Activated CD4-positive, alpha-beta T cell treated with anti-CD3 and anti-CD28 coated beads, Interleukin-2, amount 10 ng/mL, durations not matched to agents 7 days and 5 days (primary cell): ENCODE results near the gene IFRD1. TPM values are rescaled to one million over a fixed set of nuclear protein-coding genes. Genes with fewer than 3 reads are reported as not detected.
"Not testable (repeated sequence)": the region's sequence is repeated elsewhere in the genome, so short reads cannot be mapped to it uniquely, and the experiment has no call there.

Experiments
- CTCF ChIA-PET: fragments of 350-600 bp; sonication (Branson Sonifier 250); formaldehyde crosslinking; loops from one replicate; lab custom pipeline; 2021; ENCODE audit warnings: antibody characterized with exemption; lab: Charles Lee
- POLR2A ChIA-PET: fragments of 350-600 bp; sonication (Branson Sonifier 250); formaldehyde crosslinking; loops from one replicate; lab custom pipeline; 2021; ENCODE audit warnings: antibody characterized with exemption; lab: Charles Lee
- DNase-seq: peaks from one replicate; pipeline ENCODE4 v3.0.0-alpha.2; 2020
- H3K27ac Mint-ChIP-seq: one replicate; pipeline ENCODE4 v1.8.0; 2021; ENCODE audit warnings: mild to moderate bottlenecking, moderate library complexity, mixed read lengths
- H3K27me3 Mint-ChIP-seq: one replicate; pipeline ENCODE4 v1.8.0; 2021; ENCODE audit warnings: mixed read lengths
- H3K36me3 Mint-ChIP-seq: one replicate; pipeline ENCODE4 v1.8.0; 2021; ENCODE audit warnings: low read depth, mixed read lengths
- H3K4me1 Mint-ChIP-seq: one replicate; pipeline ENCODE4 v1.8.0; 2021; ENCODE audit warnings: mixed read lengths
- H3K4me3 Mint-ChIP-seq: one replicate; pipeline ENCODE4 v1.8.0; 2021; ENCODE audit warnings: mild to moderate bottlenecking, moderate library complexity, mixed read lengths
- H3K9me3 Mint-ChIP-seq: one replicate; pipeline ENCODE4 v1.8.0; 2021; ENCODE audit warnings: mixed read lengths
- total RNA-seq, 2 experiments: library from RNA; stranded (reverse); gene quantifications; one replicate each; pipeline ENCODE4 v1.2.3, GENCODE V29; 2021

IFRD1 gene
- total RNA-seq, 2 experiments from 2014 or later, result 26.5 to 28.6 TPM

DNA sequence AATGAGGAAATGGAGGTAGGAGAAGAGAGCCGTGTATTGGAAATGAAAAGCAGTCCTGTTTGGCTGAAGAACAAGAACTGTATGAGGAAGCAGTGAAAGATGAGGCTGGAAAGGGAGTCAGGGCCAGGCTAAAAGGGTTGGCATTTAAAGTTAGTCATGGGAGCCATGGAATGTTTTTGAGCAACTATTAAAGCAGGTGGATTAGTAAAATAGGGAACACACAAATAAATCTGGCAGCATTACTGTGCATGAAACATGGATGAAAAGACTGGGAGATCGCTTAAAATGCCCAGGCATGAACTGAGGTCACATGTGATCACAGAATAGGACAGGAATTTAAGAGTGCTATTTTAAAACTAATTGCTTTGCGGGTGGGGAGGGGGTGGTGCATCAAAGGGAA, 1.4 kb upstream of the IFRD1 start:
- Mint-ChIP-seq H3K4me3 (peak overlapping the region; percentile 100), H3K27me3 (no peaks in the 10 kb centered on the region), H3K36me3 (no peaks in the 10 kb centered on the region), H3K9me3 (no peaks in the 10 kb centered on the region), H3K27ac (peak overlapping the region; percentile 99), H3K4me1 (peaks cover 35% of the 10 kb centered on the region)
- POLR2A ChIA-PET, result no interaction called here
- DNase-seq, result no peak
- CTCF ChIA-PET, result interaction anchor here (0.7 kb wide), 1 partner anchor 39 kb away, joined by 3 read pairs; no protein-coding TSS in a partner anchor

DNA sequence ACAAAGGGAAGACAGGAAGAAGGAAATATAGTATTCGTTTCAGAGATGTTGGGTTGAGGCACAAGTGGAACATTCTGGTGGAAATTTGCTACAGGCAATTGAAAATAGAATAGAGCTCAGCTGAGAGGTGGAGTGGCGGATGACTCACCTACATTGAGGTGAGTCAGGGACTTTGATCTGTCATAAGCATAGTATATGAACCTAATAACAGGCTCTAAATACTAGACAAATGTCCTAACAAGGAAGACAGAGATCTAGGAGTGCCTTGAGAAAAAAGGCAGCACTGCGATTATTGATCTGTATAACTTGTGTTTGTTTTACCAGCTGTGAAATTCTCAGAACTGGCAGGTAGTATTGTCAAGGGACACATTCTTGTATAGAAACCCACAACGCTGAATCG, 907 bp upstream of the IFRD1 start:
- H3K4me1 Mint-ChIP-seq, result peaks cover 36% of the 10 kb centered on the region
- peak; percentile 26 for DNase-seq
- ChIA-PET POLR2A (no interaction called here), CTCF (interaction anchor here (0.7 to 3.6 kb wide), 2 partner anchors 12 to 40 kb away, joined by 3 to 18 read pairs; no protein-coding TSS in a partner anchor)
- H3K4me3 Mint-ChIP-seq, result peak overlapping the region; percentile 100
- no peaks in the 10 kb centered on the region for H3K36me3 Mint-ChIP-seq
- no peaks in the 10 kb centered on the region for H3K9me3 Mint-ChIP-seq
- peak overlapping the region; percentile 99 for H3K27ac Mint-ChIP-seq
- no peaks in the 10 kb centered on the region for H3K27me3 Mint-ChIP-seq

DNA sequence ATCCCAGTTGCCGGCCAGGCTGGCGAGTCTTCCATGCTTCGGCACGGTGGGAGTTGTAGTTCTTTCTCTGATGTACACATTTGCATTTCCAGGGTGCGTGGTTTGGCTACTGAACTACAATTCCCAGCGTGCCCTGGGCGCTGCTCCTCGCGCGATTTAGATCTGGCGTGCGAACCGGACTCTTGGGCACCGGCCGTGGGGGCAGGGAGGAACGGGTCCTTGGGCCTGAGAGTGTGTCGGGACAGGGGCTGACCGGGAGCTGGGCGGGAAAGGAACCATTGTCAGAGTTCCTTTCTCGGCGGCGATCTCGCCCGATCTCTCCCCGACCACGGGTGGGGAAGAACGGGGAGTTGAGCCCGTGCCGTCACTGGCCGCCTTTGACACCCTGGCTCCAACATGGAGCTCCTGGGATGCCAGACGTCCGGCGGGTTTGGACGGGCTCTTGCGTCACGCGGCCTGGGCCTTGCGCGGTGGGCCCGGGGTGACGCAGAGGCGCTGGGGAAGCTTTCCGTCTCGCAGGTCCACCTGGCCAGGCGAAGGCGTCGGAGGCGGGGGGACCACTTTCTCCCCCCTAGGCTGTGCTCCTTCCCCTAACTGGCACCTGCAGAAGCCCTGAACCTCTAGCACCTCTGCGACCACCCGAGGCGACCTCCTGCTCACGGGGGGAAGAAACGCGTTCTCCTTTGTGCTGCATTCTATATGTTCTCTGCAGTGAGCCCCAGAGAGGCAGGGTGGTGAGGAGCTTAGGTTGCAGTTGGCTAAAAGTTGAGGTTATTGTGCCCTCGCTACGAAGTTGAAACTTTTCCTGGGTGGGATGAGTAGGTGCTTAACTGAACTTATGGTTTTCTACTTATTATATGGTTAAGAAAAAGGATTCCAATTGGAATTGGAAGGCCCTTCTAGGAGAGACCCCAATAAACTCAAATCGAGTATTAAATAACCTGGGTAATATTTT, 824 bp downstream of the IFRD1 start:
- peak; percentile 94 for DNase-seq
- Mint-ChIP-seq H3K9me3 (no peaks in the 10 kb centered on the region), H3K27ac (peak overlapping the region; percentile 99), H3K27me3 (no peaks in the 10 kb centered on the region), H3K4me3 (peak overlapping the region; percentile 100), H3K4me1 (peaks cover 38% of the 10 kb centered on the region), H3K36me3 (peaks cover 5% of the 10 kb centered on the region)
- ChIA-PET POLR2A (interaction anchor here (1.0 kb wide), 1 partner anchor 31 kb away, joined by 3 read pairs; no protein-coding TSS in a partner anchor), CTCF (interaction anchor here (0.6 to 3.6 kb wide), 4 partner anchors 8 to 63 kb away, joined by 4 to 18 read pairs (median 6); no protein-coding TSS in a partner anchor)

DNA sequence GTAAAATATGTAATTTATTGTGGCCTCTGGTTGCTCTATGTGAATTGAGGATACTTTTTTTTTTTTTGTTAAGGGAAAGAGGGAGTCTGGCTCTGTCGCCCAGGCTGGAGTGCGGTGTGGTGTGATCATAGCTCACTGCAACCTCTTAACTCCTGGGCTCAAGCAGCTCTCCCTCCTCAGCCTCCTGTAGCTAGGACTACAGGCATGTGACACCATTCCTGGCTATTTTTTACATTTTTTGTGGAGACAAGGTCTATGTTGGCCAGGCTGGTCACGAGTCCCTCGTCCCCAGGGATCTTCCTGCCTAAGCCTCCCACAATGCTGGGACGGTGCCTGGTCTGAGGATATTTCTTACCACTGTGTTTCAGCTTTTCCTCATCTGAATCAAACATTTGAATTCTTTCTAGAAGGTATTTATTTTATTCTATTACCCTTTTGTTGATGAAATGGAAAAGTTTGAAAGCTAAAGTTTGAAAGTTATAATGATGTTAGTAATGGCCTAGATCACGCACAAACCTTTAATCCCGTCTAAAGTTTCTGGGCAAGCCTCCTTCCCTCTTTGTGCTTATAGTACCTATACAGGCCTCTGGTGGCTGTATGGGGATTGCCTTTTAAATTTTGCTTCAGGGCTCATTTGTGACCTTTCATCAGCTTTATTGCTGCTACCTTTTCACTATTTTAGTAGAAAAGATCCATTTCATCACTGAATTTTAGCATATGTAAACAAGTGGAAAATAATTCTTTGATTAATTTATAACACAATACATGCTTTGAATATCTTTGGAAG, 2.0 kb downstream of the IFRD1 start:
- no peak for DNase-seq
- Mint-ChIP-seq H3K36me3 (peaks cover 10% of the 10 kb centered on the region), H3K27me3 (no peaks in the 10 kb centered on the region), H3K4me1 (peaks cover 36% of the 10 kb centered on the region), H3K4me3 (peak overlapping the region; percentile 100), H3K9me3 (no peaks in the 10 kb centered on the region), H3K27ac (peak overlapping the region; percentile 87)
- ChIA-PET CTCF (interaction anchor here (0.6 to 3.6 kb wide), 4 partner anchors 9 to 62 kb away, joined by 3 to 18 read pairs (median 4); no protein-coding TSS in a partner anchor), POLR2A (no interaction called here)

DNA sequence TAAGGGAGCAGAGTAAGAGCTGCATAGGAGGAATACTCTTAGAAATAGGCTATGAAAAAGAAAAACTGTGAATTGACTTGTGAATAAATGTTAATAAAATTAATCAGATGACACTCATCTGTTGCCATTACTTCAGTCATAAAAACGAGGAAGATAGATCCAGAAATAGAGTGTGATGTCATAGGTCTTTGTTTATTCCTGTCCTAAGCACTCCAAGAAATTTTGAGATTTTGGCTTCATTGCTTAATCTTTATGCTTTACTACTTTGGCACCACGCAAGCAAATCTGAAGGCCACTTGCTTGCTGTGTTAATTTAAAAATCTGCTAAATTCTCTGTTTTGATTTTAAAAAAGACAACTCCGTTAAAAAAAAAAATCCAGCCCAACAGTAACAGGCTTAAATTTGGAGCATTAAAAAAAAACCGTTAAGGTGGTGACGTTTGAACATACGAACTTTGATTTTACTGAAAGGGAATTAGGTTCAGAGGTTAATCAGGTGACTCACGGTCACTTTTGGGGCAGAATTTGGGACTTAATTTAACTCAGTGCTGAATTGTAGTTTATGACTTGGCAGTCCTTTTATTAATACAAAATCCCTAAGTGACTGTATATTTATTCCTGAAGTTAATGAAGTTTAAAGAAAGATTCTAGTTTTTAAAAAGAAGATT, 3.4 kb downstream of the IFRD1 start:
- ChIA-PET CTCF (no interaction called here), POLR2A (no interaction called here)
- H3K36me3 Mint-ChIP-seq, result peaks cover 13% of the 10 kb centered on the region
- DNase-seq, result no peak
- H3K9me3 Mint-ChIP-seq, result no peaks in the 10 kb centered on the region
- peaks cover 31% of the 10 kb centered on the region for H3K4me1 Mint-ChIP-seq
- H3K27me3 Mint-ChIP-seq, result no peaks in the 10 kb centered on the region
- no peak overlapping the region for H3K27ac Mint-ChIP-seq
- no peak overlapping the region for H3K4me3 Mint-ChIP-seq

DNA sequence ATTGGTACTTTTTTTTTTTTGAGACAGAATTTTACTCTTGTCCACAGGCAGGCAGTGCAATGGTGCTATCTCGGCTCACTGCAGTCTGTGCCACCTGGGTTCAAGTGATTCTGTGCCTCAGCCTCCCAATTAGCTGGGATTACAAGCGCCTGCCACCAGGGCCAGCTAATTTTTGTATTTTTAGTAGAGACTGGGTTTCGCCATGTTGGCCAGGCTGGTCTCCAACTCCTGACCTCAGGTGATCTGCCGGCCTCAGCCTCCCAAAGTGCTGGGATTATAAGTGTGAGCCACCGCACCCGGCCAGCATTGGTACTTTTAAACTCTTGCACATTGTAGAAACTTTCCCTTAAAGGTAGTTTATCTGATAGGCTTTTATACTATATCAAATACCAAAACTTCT, 3.9 kb downstream of the IFRD1 start:
- H3K9me3 Mint-ChIP-seq, H3K27me3 Mint-ChIP-seq, DNase-seq, H3K27ac Mint-ChIP-seq, CTCF ChIA-PET, POLR2A ChIA-PET, H3K4me3 Mint-ChIP-seq: not testable (repeated sequence)
- Mint-ChIP-seq H3K36me3 (peaks cover 17% of the 10 kb centered on the region), H3K4me1 (peaks cover 26% of the 10 kb centered on the region)

DNA sequence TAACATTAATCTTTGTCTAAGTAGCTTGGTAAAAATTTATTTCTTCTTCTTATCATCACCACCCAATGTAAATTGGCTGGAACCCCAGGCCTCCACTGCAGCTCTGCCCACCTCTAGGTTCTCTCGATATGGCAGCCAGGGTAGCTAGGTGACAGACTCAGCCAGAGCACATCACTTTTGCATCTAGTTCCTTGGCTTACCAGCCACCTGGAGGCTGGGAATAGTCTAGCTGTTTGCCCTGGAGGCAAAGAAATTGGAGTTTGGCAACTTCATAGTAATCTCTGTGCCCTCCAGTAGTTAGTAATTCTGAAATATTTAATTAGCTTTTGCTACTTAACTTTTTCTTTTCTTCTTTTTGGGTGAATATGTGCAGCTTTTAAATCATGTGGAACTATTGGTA, 9.4 kb downstream of the IFRD1 start:
- ChIA-PET CTCF (interaction anchor here (1.2 to 1.4 kb wide), 3 partner anchors 8 to 18 kb away, joined by 3 to 6 read pairs (median 5); partner anchors contain the start of gene IFRD1), POLR2A (no interaction called here)
- Mint-ChIP-seq H3K4me1 (no peaks in the 10 kb centered on the region), H3K27ac (no peak overlapping the region), H3K4me3 (no peak overlapping the region), H3K27me3 (no peaks in the 10 kb centered on the region), H3K9me3 (no peaks in the 10 kb centered on the region), H3K36me3 (peaks cover 38% of the 10 kb centered on the region)
- DNase-seq, result no peak

DNA sequence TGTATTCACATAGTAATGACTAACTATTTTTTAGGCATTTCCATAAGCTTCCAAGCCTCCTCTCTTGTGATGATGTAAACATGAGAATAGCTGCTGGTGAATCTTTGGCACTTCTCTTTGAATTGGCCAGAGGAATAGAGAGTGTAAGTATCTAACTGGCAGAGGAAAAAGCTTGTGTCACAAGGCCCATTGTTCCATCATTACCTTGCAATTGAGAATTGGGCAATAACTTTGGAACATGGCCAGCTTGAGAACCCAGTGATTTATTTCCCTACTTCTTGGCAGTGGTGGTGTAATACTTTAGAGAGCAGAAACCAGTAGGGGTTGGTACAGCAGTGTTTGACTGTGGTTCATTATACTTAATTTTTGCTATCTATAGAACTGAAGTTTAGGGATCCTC, 12.0 kb downstream of the IFRD1 start:
- Mint-ChIP-seq H3K4me3 (no peak overlapping the region), H3K4me1 (no peaks in the 10 kb centered on the region), H3K36me3 (peaks cover 30% of the 10 kb centered on the region), H3K27me3 (no peaks in the 10 kb centered on the region), H3K27ac (no peak overlapping the region), H3K9me3 (no peaks in the 10 kb centered on the region)
- POLR2A ChIA-PET, result interaction anchor here (0.5 kb wide), 1 partner anchor 21 kb away, joined by 3 read pairs; no protein-coding TSS in a partner anchor
- CTCF ChIA-PET, result interaction anchor here (3.7 kb wide), 1 partner anchor 11 kb away, joined by 18 read pairs; the partner anchor contains the start of gene IFRD1
- DNase-seq, result no peak

DNA sequence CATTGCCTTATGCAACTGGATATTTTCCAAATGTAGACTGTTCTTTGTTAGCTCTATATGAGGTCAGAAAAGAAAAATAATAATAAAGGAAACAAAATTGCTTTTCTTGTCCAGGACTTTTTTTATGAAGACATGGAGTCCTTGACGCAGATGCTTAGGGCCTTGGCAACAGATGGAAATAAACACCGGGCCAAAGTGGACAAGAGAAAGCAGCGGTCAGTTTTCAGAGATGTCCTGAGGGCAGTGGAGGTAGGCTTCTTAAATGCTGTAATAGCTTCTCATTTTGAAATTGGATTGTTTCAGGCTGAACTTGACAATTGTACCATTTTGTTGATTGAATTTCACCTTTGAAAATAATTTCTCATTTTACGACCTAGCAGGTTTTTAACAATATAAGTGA, 17.6 kb downstream of the IFRD1 start:
- ChIA-PET POLR2A (no interaction called here), CTCF (interaction anchor here (0.7 to 1.3 kb wide), 3 partner anchors 9 to 37 kb away, joined by 3 to 4 read pairs (median 3); no protein-coding TSS in a partner anchor)
- no peaks in the 10 kb centered on the region for H3K9me3 Mint-ChIP-seq
- no peak overlapping the region for H3K4me3 Mint-ChIP-seq
- DNase-seq, result no peak
- H3K4me1 Mint-ChIP-seq, result peaks cover 1% of the 10 kb centered on the region
- no peak overlapping the region for H3K27ac Mint-ChIP-seq
- H3K36me3 Mint-ChIP-seq, result peaks cover 47% of the 10 kb centered on the region
- H3K27me3 Mint-ChIP-seq, result no peaks in the 10 kb centered on the region

DNA sequence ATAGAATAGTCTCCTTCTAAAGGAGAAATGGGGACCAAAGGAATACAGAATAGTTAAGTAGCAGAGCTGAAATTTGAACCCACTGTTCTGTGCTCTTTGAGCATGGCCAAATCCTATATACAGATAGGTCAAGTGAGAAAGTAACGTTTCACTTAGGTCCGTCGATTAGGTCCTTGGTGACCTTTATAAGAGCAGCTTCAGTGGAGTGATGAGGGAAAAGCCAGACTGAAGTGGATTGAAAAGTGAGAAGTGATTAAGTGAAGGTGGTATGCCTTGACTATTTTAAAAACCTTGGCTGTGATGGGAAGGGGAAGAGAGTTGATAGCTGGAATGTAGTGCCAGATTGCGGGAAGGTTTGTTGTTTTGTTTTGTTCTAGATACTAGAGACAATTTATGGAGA, 19.9 kb downstream of the IFRD1 start:
- POLR2A ChIA-PET, result no interaction called here
- H3K27me3 Mint-ChIP-seq, result no peaks in the 10 kb centered on the region
- no peak overlapping the region for H3K4me3 Mint-ChIP-seq
- no peaks in the 10 kb centered on the region for H3K9me3 Mint-ChIP-seq
- H3K27ac Mint-ChIP-seq, result no peak overlapping the region
- H3K4me1 Mint-ChIP-seq, result peaks cover 1% of the 10 kb centered on the region
- CTCF ChIA-PET, result no interaction called here
- peaks cover 51% of the 10 kb centered on the region for H3K36me3 Mint-ChIP-seq
- no peak for DNase-seq

DNA sequence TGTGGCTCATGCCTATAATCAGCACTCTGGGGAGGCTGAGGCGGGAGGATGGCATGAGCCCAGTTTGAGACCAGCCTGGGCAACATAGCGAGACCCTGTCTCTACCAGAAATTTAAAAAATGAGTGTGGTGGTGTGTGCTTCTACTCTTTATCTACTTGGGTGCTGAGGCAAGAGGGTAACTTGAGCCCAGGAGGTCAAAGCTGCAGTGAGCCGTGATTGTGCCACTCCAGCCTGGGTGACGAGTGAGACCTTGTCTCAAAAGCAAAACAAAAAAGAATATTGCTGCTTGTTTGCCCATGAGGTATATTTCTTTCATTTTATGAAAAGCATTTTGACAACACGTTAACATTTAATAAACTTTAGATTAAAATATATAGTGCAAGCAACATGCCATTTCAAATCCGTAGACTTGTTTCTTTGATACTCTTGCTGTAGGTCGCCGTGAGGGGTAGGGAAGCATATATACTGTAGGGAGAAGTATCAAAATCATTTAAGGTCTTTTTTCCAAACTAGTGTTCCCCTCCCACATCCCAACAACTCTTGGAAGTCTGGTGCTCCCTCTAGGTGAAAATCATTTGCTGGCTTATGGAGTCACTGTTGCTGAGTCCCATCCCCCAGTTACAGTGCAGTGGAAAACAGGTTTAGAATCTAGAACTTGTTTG, 26.3 kb downstream of the IFRD1 start:
- peaks cover 23% of the 10 kb centered on the region for H3K36me3 Mint-ChIP-seq
- ChIA-PET POLR2A (no interaction called here), CTCF (no interaction called here)
- no peaks in the 10 kb centered on the region for H3K9me3 Mint-ChIP-seq
- no peaks in the 10 kb centered on the region for H3K27me3 Mint-ChIP-seq
- H3K4me3 Mint-ChIP-seq, result no peak overlapping the region
- no peak overlapping the region for H3K27ac Mint-ChIP-seq
- peaks cover 1% of the 10 kb centered on the region for H3K4me1 Mint-ChIP-seq
- no peak for DNase-seq
